Measurements from ENCODE around the gene KCNK10. TPM values are rescaled to one million over a fixed set of nuclear protein-coding genes. Genes with fewer than 3 reads are reported as not detected.

Gene KCNK10
- total RNA-seq, 4 donors from 2014 or later, result 0.40 TPM; not detected in 3

DNA sequence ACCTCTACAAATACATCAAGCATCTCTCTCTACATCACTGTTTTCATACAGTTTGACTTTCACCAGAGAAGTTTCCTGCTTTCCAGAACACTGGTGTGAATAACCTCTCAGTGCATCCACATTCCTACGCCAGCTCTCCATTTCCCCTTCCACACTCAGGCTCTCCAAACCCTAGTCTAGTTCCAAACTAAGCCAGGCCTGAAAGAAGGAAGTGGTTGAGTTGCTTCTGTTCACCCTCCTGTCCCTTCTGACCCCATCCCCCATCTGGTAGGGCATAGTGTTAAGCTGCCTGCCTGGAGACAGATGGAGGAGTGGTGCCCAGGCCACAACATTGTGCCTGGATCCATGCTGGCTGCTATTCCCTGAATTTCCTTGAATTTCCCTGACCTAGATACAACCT, 185.7 kb downstream of the KCNK10 start:
- ATAC-seq, result no peak
- no peak overlapping the region for H3K4me3 ChIP-seq
- WGBS, 2 donors (ENCODE audit: low coverage in 1 of 2), result 94% methylated on average over 1 of the region's 1 CpG; no CpG with 5 or more reads in 1 of the 2 donors

More for the DNA sequence above, 185.7 kb downstream of the KCNK10 start:
- Histone ChIP-seq H3K4me1 (no peaks in the 10 kb centered on the region), H3K27me3 (no peaks in the 10 kb centered on the region), H3K27ac (no peak overlapping the region), H3K9me3 (no peaks in the 10 kb centered on the region), H3K36me3 (no peaks in the 10 kb centered on the region)
- TF ChIP-seq EP300 (IDR thresholded peaks at IDR 0.05) (no peak), CTCF (IDR thresholded peaks at IDR 0.05) (no peak), POLR2AphosphoS5 (IDR thresholded peaks at IDR 0.05) (no peak), POLR2A (IDR thresholded peaks at IDR 0.05) (no peak)

Other genes with a start within 250 kb of the KCNK10 start
- gene SPATA7, start 62.4 kb upstream of the KCNK10 start, total RNA-seq, result 10 to 100 TPM; 20.9 to 30.0 (median 24.0) TPM
- gene PTPN21, start 231.7 kb upstream of the KCNK10 start, total RNA-seq, result 10 to 100 TPM; 24.4 to 51.8 (median 32.2) TPM
- 10 to 100 TPM; 59.1 to 84.5 (median 72.3) TPM for gene ZC3H14, start 239.8 kb upstream of the KCNK10 start, total RNA-seq

All from gastroesophageal sphincter (tissue), 4 donors.